Measurements from ENCODE around the gene CES3. TPM values are rescaled to one million over a fixed set of nuclear protein-coding genes. Genes with fewer than 3 reads are reported as not detected.

Gene CES3
- total RNA-seq, 1 experiment from 2014 or later = 3.7 TPM

DNA sequence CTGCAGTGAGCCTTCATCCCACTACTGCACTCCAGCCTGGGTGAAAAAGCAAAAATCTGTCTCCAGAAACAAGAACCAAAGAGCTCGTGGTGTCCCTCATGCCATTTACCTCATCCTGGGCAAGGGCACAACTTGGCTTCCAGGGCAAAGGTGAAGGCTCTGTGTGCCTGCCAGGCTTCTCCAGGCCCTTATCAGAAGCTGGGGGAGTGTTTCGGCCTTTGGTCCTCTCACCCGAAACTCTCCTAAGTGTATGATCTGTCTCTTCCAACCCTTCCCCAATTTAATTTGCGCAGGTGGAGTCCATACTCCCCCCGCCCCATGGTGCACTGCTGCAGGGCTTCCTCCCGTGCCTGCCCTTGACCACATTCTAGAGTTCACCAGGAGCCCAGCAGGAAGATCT lies 24.6 kb upstream of the CES3 start:
- H3K27me3 Mint-ChIP-seq (ENCODE audit: low read depth) = no peaks in the 10 kb centered on the region
- H3K27me3 ChIP-seq (ENCODE audit: insufficient read depth, low read length) = no peaks in the 10 kb centered on the region
- H3K9ac ChIP-seq (ENCODE audit: extremely low read depth, insufficient read length, low read length) = no peak overlapping the region
- H3K56ac ChIP-seq (ENCODE audit: insufficient read length, low read depth, low read length) = no peak overlapping the region
- H4K8ac ChIP-seq (replicated peaks; ENCODE audit: insufficient read length, low read depth, low read length) = no peak overlapping the region
- no peaks in the 10 kb centered on the region for H3K9me3 Mint-ChIP-seq
- H2BK20ac ChIP-seq (ENCODE audit: low read depth, low read length, poor library complexity, severe bottlenecking) = no peak overlapping the region
- H3K4me2 ChIP-seq (ENCODE audit: insufficient read depth, insufficient read length, low read length) = no peak overlapping the region
- no peaks in the 10 kb centered on the region for H3K4me1 ChIP-seq (ENCODE audit: insufficient read depth, low read length)
- no peak for TF ChIP-seq CTCF (conservative IDR thresholded peaks at IDR 0.05)
- H3K18ac ChIP-seq (ENCODE audit: insufficient read length, low read depth, low read length) = no peak overlapping the region
- H3K23ac ChIP-seq (ENCODE audit: insufficient read length, low read depth, low read length) = no peak overlapping the region
- no peak overlapping the region for H3K27ac ChIP-seq (ENCODE audit: insufficient read length, low read depth, low read length)
- DNase-seq = no peak
- H3K9me3 ChIP-seq (ENCODE audit: control insufficient read depth, low read depth, low read length) = no peaks in the 10 kb centered on the region
- H4K91ac ChIP-seq (ENCODE audit: insufficient read length, low read depth, low read length) = no peak overlapping the region
- H2BK120ac ChIP-seq (ENCODE audit: low read depth, low read length, poor library complexity, severe bottlenecking) = no peak overlapping the region
- no peaks in the 10 kb centered on the region for H3K79me2 ChIP-seq (ENCODE audit: insufficient read depth, low read length)
- no peak overlapping the region for H3K14ac ChIP-seq (ENCODE audit: insufficient read depth, low read length)
- no peak overlapping the region for H2BK5ac ChIP-seq (ENCODE audit: insufficient read length, low read length)
- H2AFZ ChIP-seq (ENCODE audit: low read length) = no peak overlapping the region
- no peak overlapping the region for H3K4ac ChIP-seq (ENCODE audit: low read depth, low read length)
- H3K4me1 Mint-ChIP-seq = peaks cover 13 to 27% of the 10 kb centered on the region in 2 experiments
- no peak overlapping the region for H4K5ac ChIP-seq (ENCODE audit: insufficient read length, low read depth, low read length)
- H2BK15ac ChIP-seq (ENCODE audit: low read depth, low read length) = no peak overlapping the region
- no peak overlapping the region for H2AK5ac ChIP-seq (ENCODE audit: insufficient read length, low read length)
- no peak overlapping the region for H2BK12ac ChIP-seq (ENCODE audit: insufficient read length, low read depth, low read length)
- H3K23me2 ChIP-seq (ENCODE audit: insufficient read length, low read depth, low read length, poor library complexity, severe bottlenecking) = peaks cover 16% of the 10 kb centered on the region
- no peak overlapping the region for H3K27ac Mint-ChIP-seq
- peaks cover 9 to 36% (median 18%) of the 10 kb centered on the region in 3 experiments for H3K36me3 Mint-ChIP-seq (ENCODE audit: insufficient read depth in 1 of 3, low read depth in 3 of 3)
- H4K20me1 ChIP-seq (ENCODE audit: control insufficient read depth, insufficient read depth, insufficient read length) = no peaks in the 10 kb centered on the region
- peak overlapping the region; percentile 32 to 58; a peak in 3 of 5 replicates for H3K4me3 Mint-ChIP-seq
- H3K79me1 ChIP-seq (ENCODE audit: insufficient read depth, low read depth, low read length, poor library complexity, severe bottlenecking) = no peaks in the 10 kb centered on the region
- H3T11ph ChIP-seq (ENCODE audit: low read length) = no peak overlapping the region
- no CpG with 5 or more reads among the region's 6 CpGs for WGBS (ENCODE audit: extremely low coverage, insufficient read length, low lambda C conversion rate)

Measured in H9 (cell line).